HCT116 (cell line): ENCODE results near the gene MIPEP. TPM values are rescaled to one million over a fixed set of nuclear protein-coding genes. Genes with fewer than 3 reads are reported as not detected.

Source experiments
- ATAC-seq: fragments of 200-7000 bp; cut with Tn5 transposase; 2 replicates; pipeline ENCODE4 v1.9.1; 2020; ENCODE audit warnings: mild to moderate bottlenecking, moderate library complexity
- BruUV-seq: library from RNA; stranded (reverse); fragments of 400-500 nt; replicated peaks from 2 replicates; lab custom pipeline; 2021; lab: Mats Ljungman, UMichigan
- CTCF ChIA-PET: fragments of 300-600 bp; sonication (Branson Sonifier 250); formaldehyde crosslinking; loops from one replicate; lab custom pipeline; 2021; ENCODE audit warnings: antibody characterized with exemption; lab: Charles Lee
- POLR2A ChIA-PET: fragments of 300-600, 350-600 bp; sonication (Branson Sonifier 250); formaldehyde crosslinking; loops from one replicate; lab custom pipeline; 2021; ENCODE audit warnings: antibody characterized with exemption; lab: Charles Lee
- RAD21 ChIA-PET, 2 experiments: fragments of 300-600 bp; sonication (Branson Sonifier 250); formaldehyde crosslinking; loops; one replicate each; lab custom pipeline; 2023; ENCODE audit warnings: low total read pairs in 2 of 2; ENCODE audit not compliant: uncharacterized antibody in 2 of 2, unreplicated experiment in 2 of 2, low non-redundant PET in 1 of 2; lab: Charles Lee
- DNase-seq: peaks from one replicate; pipeline ENCODE4 v3.0.0-alpha.2; 2010; ENCODE audit warnings: low read depth, low spot score
- H2AFZ ChIP-seq: fragments of 200-600 bp; shearing (Covaris generic), sonication (generic); 2 replicates; pipeline ENCODE4 v1.6.1; 2017; ENCODE audit warnings: low read depth, mixed run types, mixed read lengths, antibody characterized with exemption, low read length; ENCODE audit not compliant: poor library complexity, severe bottlenecking
- H3K27ac ChIP-seq: 2 replicates; pipeline ENCODE4 v1.5.1; 2012; ENCODE audit warnings: low read depth, low read length
- H3K27me3 ChIP-seq: fragments of 200-600 bp; sonication (generic); 2 replicates; pipeline ENCODE4 v1.6.1; 2016; ENCODE audit warnings: mixed run types, low read length, mixed read lengths; ENCODE audit not compliant: insufficient read depth
- H3K36me3 ChIP-seq, 2 experiments: fragments of 200-500 bp in 1 of 2; fragments of 200-600 bp in 1 of 2; sonication (Bioruptor generic) in 1 of 2; sonication (generic) in 1 of 2; 2 replicates each; pipeline versions ENCODE4 v1.5.1 to v1.6.1; 2014 to 2016; ENCODE audit warnings: low read length in 2 of 2, inconsistent platforms in 1 of 2, mixed read lengths in 1 of 2, mixed run types in 1 of 2; ENCODE audit not compliant: insufficient read depth in 2 of 2, control insufficient read depth in 1 of 2
- H3K4me1 ChIP-seq, 2 experiments: fragments of 200-600 bp in 1 of 2; sonication (generic) in 1 of 2; 2 replicates each; pipeline versions ENCODE4 v1.5.1 to v1.6.1; 2012 to 2017; ENCODE audit warnings: low read length in 2 of 2, inconsistent platforms in 1 of 2, mild to moderate bottlenecking in 1 of 2, mixed read lengths in 1 of 2, mixed run types in 1 of 2, moderate library complexity in 1 of 2; ENCODE audit not compliant: insufficient read depth in 2 of 2, control insufficient read depth in 1 of 2
- H3K4me2 ChIP-seq: fragments of 200-600 bp; sonication (generic); 2 replicates; pipeline ENCODE4 v1.6.1; 2017; ENCODE audit warnings: mixed run types, low read length, mixed read lengths
- H3K4me3 ChIP-seq, 2 experiments: fragments of 200-600 bp in 1 of 2; sonication (generic) in 1 of 2; replicated peaks in 1 of 2; 2 replicates each; pipeline ENCODE4 v1.5.1; 2011 to 2016; ENCODE audit warnings: low read length in 2 of 2, control low read depth in 1 of 2, low read depth in 1 of 2, mild to moderate bottlenecking in 1 of 2, mixed read lengths in 1 of 2, mixed run types in 1 of 2
- H3K79me2 ChIP-seq: fragments of 200-600 bp; sonication (generic); 2 replicates; pipeline ENCODE4 v1.6.1; 2017; ENCODE audit warnings: mild to moderate bottlenecking, mixed run types, low read length, moderate library complexity, mixed read lengths; ENCODE audit not compliant: insufficient read depth
- H3K9ac ChIP-seq: fragments of 200-600 bp; sonication (generic); 2 replicates; pipeline ENCODE4 v1.6.1; 2016; ENCODE audit warnings: low read length, mixed read lengths
- H3K9me2 ChIP-seq: fragments of 200-600 bp; sonication (generic), shearing (Covaris generic); 2 replicates; pipeline ENCODE4 v1.6.1; 2017; ENCODE audit warnings: mixed run types, mild to moderate bottlenecking, moderate library complexity; ENCODE audit not compliant: insufficient read depth
- H3K9me3 ChIP-seq, 2 experiments: fragments of 200-500 bp in 1 of 2; fragments of 200-600 bp in 1 of 2; sonication (Bioruptor generic) in 1 of 2; sonication (generic) in 1 of 2; 2 replicates each; pipeline ENCODE4 v1.6.1; 2014 to 2017; ENCODE audit warnings: low read length in 2 of 2, mixed read lengths in 2 of 2, inconsistent platforms in 1 of 2, low read depth in 1 of 2, mild to moderate bottlenecking in 1 of 2, mixed run types in 1 of 2, moderate library complexity in 1 of 2; ENCODE audit not compliant: control insufficient read depth in 1 of 2, insufficient read depth in 1 of 2
- H4K20me1 ChIP-seq: fragments of 200-600 bp; sonication (generic), shearing (Covaris generic); 2 replicates; pipeline ENCODE4 v1.6.1; 2017; ENCODE audit warnings: mixed run types, mild to moderate bottlenecking, moderate library complexity; ENCODE audit not compliant: insufficient read depth
- CBX3 ChIP-seq: IDR thresholded peaks from 2 replicates; pipeline ENCODE4 v1.6.1; 2012; ENCODE audit warnings: low read depth
- CEBPB ChIP-seq: IDR thresholded peaks from 2 replicates; pipeline ENCODE4 v1.6.1; 2012; ENCODE audit warnings: low read depth
- ELF1 ChIP-seq: IDR thresholded peaks from 2 replicates; pipeline ENCODE4 v1.6.1; 2012; ENCODE audit warnings: low read depth, borderline replicate concordance
- EZH2 ChIP-seq: fragments of 200-600 bp; sonication (generic); IDR thresholded peaks from 2 replicates; pipeline ENCODE4 v1.6.1; 2017; ENCODE audit warnings: antibody characterized with exemption, mixed run types
- FOSL1 ChIP-seq: IDR thresholded peaks from 2 replicates; pipeline ENCODE4 v1.6.1; 2012; ENCODE audit warnings: low read depth
- POLR2A ChIP-seq: IDR thresholded peaks from 2 replicates; pipeline ENCODE4 v1.7.0; 2011; ENCODE audit warnings: borderline replicate concordance; ENCODE audit not compliant: insufficient read depth, insufficient read length; ENCODE audit errors: extremely low read depth
- RAD21 ChIP-seq: IDR thresholded peaks from 2 replicates; pipeline ENCODE4 v1.6.1; 2012; ENCODE audit warnings: low read depth, mild to moderate bottlenecking
- SIN3A ChIP-seq: IDR thresholded peaks from 2 replicates; pipeline ENCODE4 v1.6.1; 2012; ENCODE audit warnings: low read depth
- SP1 ChIP-seq: IDR thresholded peaks from 2 replicates; pipeline ENCODE4 v1.6.1; 2012; ENCODE audit warnings: low read depth
- TCF7L2 ChIP-seq: IDR thresholded peaks from 2 replicates; pipeline ENCODE4 v1.7.0; 2011; ENCODE audit warnings: borderline replicate concordance, inconsistent platforms; ENCODE audit not compliant: insufficient read depth, insufficient read length; ENCODE audit errors: extremely low read depth
- YY1 ChIP-seq: IDR thresholded peaks from 2 replicates; pipeline ENCODE4 v1.6.1; 2011; ENCODE audit warnings: low read length, low read depth, moderate library complexity, mild to moderate bottlenecking; ENCODE audit not compliant: insufficient replicate concordance; ENCODE audit errors: extremely low read depth
- ZNF274 ChIP-seq: fragments of 200-500 bp; sonication (Bioruptor generic); IDR thresholded peaks from 2 replicates; pipeline ENCODE4 v1.6.1; 2014; ENCODE audit warnings: mild to moderate bottlenecking, low read depth, low read length, inconsistent platforms
- intact Hi-C: fragments of 100-400 bp; cut with micrococcal nuclease; formaldehyde crosslinking; loops from 2 replicates; pipeline ENCODE4 v1.10.0; 2022
- total RNA-seq: library from RNA; stranded (reverse); gene quantifications from one replicate; pipeline ENCODE4 v1.2.1, GENCODE V29; 2021; ENCODE audit not compliant: unreplicated experiment
- TF ChIP-seq, protein P1 (sequence below): IDR thresholded peaks from 2 replicates; pipeline ENCODE4 v1.6.1; 2012
- TF ChIP-seq, protein P2 (sequence below): IDR thresholded peaks from 2 replicates; pipeline ENCODE4 v1.6.1; 2012; ENCODE audit warnings: low read depth
- TF ChIP-seq, protein P3 (sequence below): IDR thresholded peaks from 2 replicates; pipeline ENCODE4 v1.6.1; 2012

MIPEP gene
- total RNA-seq, 1 experiment from 2014 or later: 33.3 TPM

DNA sequence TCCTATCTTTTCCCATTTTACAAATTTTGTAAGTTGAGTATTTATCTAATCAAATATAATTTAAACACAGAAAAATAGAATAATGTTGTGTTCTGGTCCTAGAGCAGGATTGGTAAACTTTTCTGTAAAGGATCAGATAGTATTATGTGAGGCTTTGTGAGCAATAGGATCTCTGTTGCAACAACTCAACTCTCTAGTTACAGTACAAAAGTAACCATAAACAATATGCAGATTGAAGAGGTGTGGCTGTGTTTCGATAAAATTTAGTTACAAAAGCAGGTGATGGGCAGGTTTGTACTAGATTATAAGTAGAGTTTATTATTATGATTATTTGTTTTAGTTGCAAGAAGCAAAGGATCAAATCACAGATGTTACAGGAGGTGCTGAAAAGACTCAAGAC lies 23.3 kb upstream of the MIPEP start:
- H3K4me2 ChIP-seq: no peak overlapping the region

More for the DNA sequence above, 23.3 kb upstream of the MIPEP start:
- Histone ChIP-seq H3K4me1 (no peaks in the 10 kb centered on the region), H3K27ac (no peak overlapping the region), H3K9me2 (no peaks in the 10 kb centered on the region), H3K9me3 (no peaks in the 10 kb centered on the region), H3K79me2 (no peaks in the 10 kb centered on the region), H4K20me1 (no peaks in the 10 kb centered on the region), H2AFZ (no peak overlapping the region), H3K27me3 (peaks cover 7% of the 10 kb centered on the region), H3K4me3 (no peak overlapping the region), H3K36me3 (no peaks in the 10 kb centered on the region), H3K9ac (no peak overlapping the region)
- TF ChIP-seq CEBPB (no peak), SIN3A (no peak), ZNF274 (no peak), POLR2A (no peak), RAD21 (no peak), YY1 (no peak), ELF1 (no peak), SP1 (no peak), EZH2 (no peak), TCF7L2 (no peak), FOSL1 (no peak), CBX3 (no peak)
- TF ChIP-seq, protein P1, sequence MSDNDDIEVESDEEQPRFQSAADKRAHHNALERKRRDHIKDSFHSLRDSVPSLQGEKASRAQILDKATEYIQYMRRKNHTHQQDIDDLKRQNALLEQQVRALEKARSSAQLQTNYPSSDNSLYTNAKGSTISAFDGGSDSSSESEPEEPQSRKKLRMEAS: no peak
- TF ChIP-seq, protein P2, sequence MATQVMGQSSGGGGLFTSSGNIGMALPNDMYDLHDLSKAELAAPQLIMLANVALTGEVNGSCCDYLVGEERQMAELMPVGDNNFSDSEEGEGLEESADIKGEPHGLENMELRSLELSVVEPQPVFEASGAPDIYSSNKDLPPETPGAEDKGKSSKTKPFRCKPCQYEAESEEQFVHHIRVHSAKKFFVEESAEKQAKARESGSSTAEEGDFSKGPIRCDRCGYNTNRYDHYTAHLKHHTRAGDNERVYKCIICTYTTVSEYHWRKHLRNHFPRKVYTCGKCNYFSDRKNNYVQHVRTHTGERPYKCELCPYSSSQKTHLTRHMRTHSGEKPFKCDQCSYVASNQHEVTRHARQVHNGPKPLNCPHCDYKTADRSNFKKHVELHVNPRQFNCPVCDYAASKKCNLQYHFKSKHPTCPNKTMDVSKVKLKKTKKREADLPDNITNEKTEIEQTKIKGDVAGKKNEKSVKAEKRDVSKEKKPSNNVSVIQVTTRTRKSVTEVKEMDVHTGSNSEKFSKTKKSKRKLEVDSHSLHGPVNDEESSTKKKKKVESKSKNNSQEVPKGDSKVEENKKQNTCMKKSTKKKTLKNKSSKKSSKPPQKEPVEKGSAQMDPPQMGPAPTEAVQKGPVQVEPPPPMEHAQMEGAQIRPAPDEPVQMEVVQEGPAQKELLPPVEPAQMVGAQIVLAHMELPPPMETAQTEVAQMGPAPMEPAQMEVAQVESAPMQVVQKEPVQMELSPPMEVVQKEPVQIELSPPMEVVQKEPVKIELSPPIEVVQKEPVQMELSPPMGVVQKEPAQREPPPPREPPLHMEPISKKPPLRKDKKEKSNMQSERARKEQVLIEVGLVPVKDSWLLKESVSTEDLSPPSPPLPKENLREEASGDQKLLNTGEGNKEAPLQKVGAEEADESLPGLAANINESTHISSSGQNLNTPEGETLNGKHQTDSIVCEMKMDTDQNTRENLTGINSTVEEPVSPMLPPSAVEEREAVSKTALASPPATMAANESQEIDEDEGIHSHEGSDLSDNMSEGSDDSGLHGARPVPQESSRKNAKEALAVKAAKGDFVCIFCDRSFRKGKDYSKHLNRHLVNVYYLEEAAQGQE: no peak
- TF ChIP-seq, protein P3, sequence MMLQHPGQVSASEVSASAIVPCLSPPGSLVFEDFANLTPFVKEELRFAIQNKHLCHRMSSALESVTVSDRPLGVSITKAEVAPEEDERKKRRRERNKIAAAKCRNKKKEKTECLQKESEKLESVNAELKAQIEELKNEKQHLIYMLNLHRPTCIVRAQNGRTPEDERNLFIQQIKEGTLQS: no peak
- ChIA-PET POLR2A (no interaction called here), RAD21 (no interaction called here), CTCF (no interaction called here)
- BruUV-seq: no TSS peak
- DNase-seq (no peak), ATAC-seq (no peak)
- intact Hi-C loops: no loop called here
